Adrenal gland (tissue), 5 donors: ENCODE results near the gene ABTB2.

Source experiments
- CTCF ChIP-seq, 6 experiments: fragments of 450-650 bp in 4 of 6; fragments of 200-600 bp in 2 of 6; sonication (generic) in 1 of 6; IDR thresholded peaks; 1 replicate in 5 of 6; 2 replicates in 1 of 6; pipeline versions ENCODE4 v1.5.1 to v1.8.0; 2016 to 2021; ENCODE audit warnings: antibody characterized with exemption in 6 of 6, mild to moderate bottlenecking in 2 of 6, moderate library complexity in 1 of 6
- POLR2A ChIP-seq, 2 donors: fragments of 450-650 bp; IDR thresholded peaks; one replicate each; pipeline ENCODE4 v1.6.1; 2017; ENCODE audit warnings: antibody characterized with exemption in 2 of 2, mild to moderate bottlenecking in 2 of 2, moderate library complexity in 1 of 2
- donor health status: DM: no; HTN: no; CAD: no.

GRCh38 chr11:34262531-34263081 lies 95.2 kb downstream of the ABTB2 start:
- no peak for TF ChIP-seq POLR2A (IDR thresholded peaks at IDR 0.05)
- TF ChIP-seq CTCF (IDR thresholded peaks at IDR 0.05): no peak
